Epithelial cell of proximal tubule (primary cell): Measurements from ENCODE around the gene TMEM95. TPM values are rescaled to one million over a fixed set of nuclear protein-coding genes. Genes with fewer than 3 reads are reported as not detected.
A peak's percentile ranks its signal among the peaks of the same experiment; 100 is the strongest.

ENCODE experiments used
- DNase-seq: peaks from one replicate; pipeline ENCODE4 v3.0.0-alpha.2; 2011; ENCODE audit warnings: low read depth
- H3K4me3 ChIP-seq: 2 replicates; pipeline ENCODE4 v1.5.1; 2011; ENCODE audit warnings: low read depth, mild to moderate bottlenecking, low read length
- total RNA-seq: library from RNA; depleted of rRNA; stranded (reverse); fragments of >200 nt; gene quantifications from 2 replicates; pipeline ENCODE4 v1.2.3, GENCODE V29; 2015
- TF ChIP-seq, protein P1 (sequence below): conservative IDR thresholded peaks from 2 replicates; pipeline ENCODE4 v1.5.1; 2012; ENCODE audit warnings: low read depth, mild to moderate bottlenecking, low read length

Gene TMEM95
- total RNA-seq, 1 donor from 2014 or later, result not detected

GRCh38 chr17:7369825-7370224 is 14.9 kb downstream of the TMEM95 start:
- TF ChIP-seq, protein P1, sequence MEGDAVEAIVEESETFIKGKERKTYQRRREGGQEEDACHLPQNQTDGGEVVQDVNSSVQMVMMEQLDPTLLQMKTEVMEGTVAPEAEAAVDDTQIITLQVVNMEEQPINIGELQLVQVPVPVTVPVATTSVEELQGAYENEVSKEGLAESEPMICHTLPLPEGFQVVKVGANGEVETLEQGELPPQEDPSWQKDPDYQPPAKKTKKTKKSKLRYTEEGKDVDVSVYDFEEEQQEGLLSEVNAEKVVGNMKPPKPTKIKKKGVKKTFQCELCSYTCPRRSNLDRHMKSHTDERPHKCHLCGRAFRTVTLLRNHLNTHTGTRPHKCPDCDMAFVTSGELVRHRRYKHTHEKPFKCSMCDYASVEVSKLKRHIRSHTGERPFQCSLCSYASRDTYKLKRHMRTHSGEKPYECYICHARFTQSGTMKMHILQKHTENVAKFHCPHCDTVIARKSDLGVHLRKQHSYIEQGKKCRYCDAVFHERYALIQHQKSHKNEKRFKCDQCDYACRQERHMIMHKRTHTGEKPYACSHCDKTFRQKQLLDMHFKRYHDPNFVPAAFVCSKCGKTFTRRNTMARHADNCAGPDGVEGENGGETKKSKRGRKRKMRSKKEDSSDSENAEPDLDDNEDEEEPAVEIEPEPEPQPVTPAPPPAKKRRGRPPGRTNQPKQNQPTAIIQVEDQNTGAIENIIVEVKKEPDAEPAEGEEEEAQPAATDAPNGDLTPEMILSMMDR, result no peak
- DNase-seq, result no peak
- no peak overlapping the region for H3K4me3 ChIP-seq

DNA sequence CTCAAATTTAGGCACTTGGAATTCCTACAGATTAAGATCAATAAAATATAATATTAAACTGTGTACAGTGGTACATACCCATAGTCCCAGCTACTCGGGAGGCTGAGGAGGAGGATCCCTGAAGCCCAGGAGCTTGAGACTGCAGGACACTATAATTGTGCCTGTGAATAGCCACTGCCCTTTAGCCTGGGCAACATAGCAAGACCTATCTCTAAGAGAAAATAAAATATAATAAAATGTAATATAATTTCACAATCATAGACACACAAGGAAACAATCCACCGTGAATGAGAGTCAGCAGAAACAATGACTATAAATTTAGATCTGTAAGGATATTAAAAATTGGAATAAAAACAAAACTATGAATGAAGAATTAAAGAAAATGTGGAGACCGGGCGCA is 15.9 kb downstream of the TMEM95 start:
- TF ChIP-seq, protein P1, result no peak
- no peak for DNase-seq
- no peak overlapping the region for H3K4me3 ChIP-seq

DNA sequence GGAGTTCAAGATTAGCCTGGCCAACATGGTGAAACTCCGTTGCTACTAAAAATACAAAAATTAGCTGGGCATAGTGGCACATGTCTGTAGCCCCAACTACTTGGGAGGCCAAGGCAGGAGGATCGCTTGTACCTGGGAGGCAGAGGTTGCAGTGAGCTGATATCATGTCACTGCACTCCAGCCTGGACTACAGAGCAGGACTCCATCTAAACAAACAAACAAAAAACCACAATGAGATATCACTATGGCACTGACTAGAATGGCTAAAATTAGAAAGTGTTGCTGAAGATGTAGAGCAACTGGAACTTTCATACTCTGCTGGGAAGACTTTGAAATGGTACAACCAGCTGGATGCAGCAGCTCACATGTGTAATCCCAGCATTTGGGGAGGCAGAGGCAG is 19.4 kb downstream of the TMEM95 start:
- TF ChIP-seq, protein P1, result no peak
- no peak for DNase-seq
- no peak overlapping the region for H3K4me3 ChIP-seq

- H3K4me3 ChIP-seq, result no peak overlapping the region
- DNase-seq, result no peak
- TF ChIP-seq, protein P1, result no peak
Measured at GRCh38 chr17:7379134-7379533, 24.2 kb downstream of the TMEM95 start.

- peak overlapping the region; percentile 81 for H3K4me3 ChIP-seq
- TF ChIP-seq, protein P1, result no peak
- no peak for DNase-seq
Measured at GRCh38 chr17:7380321-7380720, 25.4 kb downstream of the TMEM95 start.

DNA sequence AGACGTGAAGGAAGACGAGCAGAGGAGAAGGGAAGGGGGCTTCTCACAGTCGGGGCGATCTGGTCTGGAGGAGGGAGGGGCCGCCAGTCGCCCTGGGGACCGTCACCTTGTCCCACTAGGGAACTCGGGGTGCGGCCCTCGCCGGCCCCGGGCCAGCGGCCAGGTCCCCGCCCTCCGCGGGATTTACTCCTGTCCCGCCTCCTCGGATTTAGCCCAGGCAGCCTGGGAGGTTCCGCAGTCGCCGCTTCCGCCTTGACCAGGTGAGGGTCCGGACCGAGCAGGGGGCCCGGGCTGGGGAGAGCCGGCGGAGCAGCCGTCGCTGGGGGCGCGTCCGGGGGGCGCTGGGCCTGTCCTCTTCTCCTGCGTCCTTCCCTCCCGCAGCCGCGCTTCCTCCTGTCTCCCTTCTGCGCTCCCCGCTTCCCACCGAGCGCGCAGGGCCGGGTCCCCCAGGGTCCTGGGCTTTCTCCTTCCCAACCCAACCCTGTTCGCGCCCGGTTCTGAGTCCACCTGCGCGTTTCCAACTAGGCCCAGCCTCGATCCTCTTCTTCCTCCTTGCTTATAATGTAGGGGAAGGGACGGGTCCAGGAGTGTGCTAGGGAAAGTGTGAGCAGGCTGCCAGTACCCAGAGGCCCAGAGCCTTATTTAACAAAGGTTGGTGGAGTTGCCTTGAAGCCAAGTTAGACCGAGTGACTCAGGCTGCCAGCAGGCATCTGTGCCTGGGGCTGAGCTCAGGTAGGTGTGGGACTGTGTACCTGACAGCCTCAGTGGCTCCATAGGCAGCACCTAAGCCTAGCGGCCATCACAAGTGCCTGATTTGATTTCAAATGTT is 26.1 kb downstream of the TMEM95 start, which contains the start of gene TNK1:
TNK1 (plus strand) TSS at position 235 of the 829 bp plus-strand sequence. CDS start 1,838 bp downstream, outside the sequence.
- TF ChIP-seq, protein P1, result no peak
- peak within 1 kb of the TSS; percentile 81 for H3K4me3 ChIP-seq
- no peak for DNase-seq

DNA sequence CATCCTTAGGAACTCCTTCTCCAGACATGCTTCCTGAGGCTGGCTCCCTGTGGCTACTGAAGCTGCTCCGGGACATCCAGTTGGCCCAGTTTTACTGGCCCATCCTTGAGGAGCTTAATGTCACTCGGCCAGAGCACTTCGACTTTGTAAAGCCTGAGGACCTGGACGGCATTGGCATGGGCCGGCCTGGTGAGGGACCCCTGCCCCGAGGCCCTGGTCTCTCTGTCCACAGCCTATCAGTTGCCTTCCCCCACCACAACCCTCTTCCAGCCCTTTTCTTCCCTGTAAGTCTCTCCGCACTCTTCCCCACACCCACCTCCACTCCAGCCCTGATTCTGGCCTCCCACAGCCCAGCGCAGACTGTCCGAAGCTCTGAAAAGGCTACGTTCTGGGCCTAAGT is 27.9 kb downstream of the TMEM95 start:
- TF ChIP-seq, protein P1, result no peak

More for the DNA sequence above, 27.9 kb downstream of the TMEM95 start:
- DNase-seq, result no peak
- no peak overlapping the region for H3K4me3 ChIP-seq
